Measurements from ENCODE around the gene TSPAN4.

The TSPAN4 gene

GRCh38 chr11:913043-913442, 70.4 kb downstream of the TSPAN4 start:
- no peak for DNase-seq

- peak; percentile 13 for DNase-seq
These were observed 71.6 kb downstream of the TSPAN4 start for GRCh38 chr11:914204-914603.

GRCh38 chr11:914747-915501, 72.3 kb downstream of the TSPAN4 start:
- peak; percentile 57 for DNase-seq

Measured in femur (tissue), 1 donor.